ENCODE measurements around the gene PANK1. TPM values are rescaled to one million over a fixed set of nuclear protein-coding genes. Genes with fewer than 3 reads are reported as not detected.

PANK1 gene
- total and polyA plus RNA-seq, 7 donors, result 1.6 to 26.4 (median 6.1) TPM

- TF ChIP-seq POLR2A (IDR thresholded peaks at IDR 0.05), result no peak
- TF ChIP-seq, protein P1, sequence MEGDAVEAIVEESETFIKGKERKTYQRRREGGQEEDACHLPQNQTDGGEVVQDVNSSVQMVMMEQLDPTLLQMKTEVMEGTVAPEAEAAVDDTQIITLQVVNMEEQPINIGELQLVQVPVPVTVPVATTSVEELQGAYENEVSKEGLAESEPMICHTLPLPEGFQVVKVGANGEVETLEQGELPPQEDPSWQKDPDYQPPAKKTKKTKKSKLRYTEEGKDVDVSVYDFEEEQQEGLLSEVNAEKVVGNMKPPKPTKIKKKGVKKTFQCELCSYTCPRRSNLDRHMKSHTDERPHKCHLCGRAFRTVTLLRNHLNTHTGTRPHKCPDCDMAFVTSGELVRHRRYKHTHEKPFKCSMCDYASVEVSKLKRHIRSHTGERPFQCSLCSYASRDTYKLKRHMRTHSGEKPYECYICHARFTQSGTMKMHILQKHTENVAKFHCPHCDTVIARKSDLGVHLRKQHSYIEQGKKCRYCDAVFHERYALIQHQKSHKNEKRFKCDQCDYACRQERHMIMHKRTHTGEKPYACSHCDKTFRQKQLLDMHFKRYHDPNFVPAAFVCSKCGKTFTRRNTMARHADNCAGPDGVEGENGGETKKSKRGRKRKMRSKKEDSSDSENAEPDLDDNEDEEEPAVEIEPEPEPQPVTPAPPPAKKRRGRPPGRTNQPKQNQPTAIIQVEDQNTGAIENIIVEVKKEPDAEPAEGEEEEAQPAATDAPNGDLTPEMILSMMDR (IDR thresholded peaks at IDR 0.05), result no peak
- TF ChIP-seq EP300 (IDR thresholded peaks at IDR 0.05), result no peak
- TF ChIP-seq POLR2AphosphoS5 (IDR thresholded peaks at IDR 0.05), result no peak
These were observed 12.3 kb upstream of the PANK1 start for GRCh38 chr10:89657302-89657701.

GRCh38 chr10:89655722-89656121 lies 10.7 kb upstream of the PANK1 start:
- intact Hi-C loops (cut with DNase I), result no loop called here
- WGBS, 2 donors, result 13 to 58% methylated on average over 1 of the region's 1 CpG
- Histone ChIP-seq H3K4me3 (no peak overlapping the region), H3K27ac (no peak overlapping the region), H3K36me3 (no peaks in the 10 kb centered on the region), H3K4me1 (no peaks in the 10 kb centered on the region), H3K9me3 (no peaks in the 10 kb centered on the region), H3K27me3 (no peaks in the 10 kb centered on the region)
- DNase-seq, result no peak
- TF ChIP-seq, protein P1 (IDR thresholded peaks at IDR 0.05), result no peak
- TF ChIP-seq POLR2AphosphoS5 (IDR thresholded peaks at IDR 0.05) (no peak), EP300 (IDR thresholded peaks at IDR 0.05) (no peak), POLR2A (IDR thresholded peaks at IDR 0.05) (no peak)

More at GRCh38 chr10:89657302-89657701, 12.3 kb upstream of the PANK1 start:
- no peaks in the 10 kb centered on the region for H3K36me3 ChIP-seq
- 84 to 90% methylated on average over 1 of the region's 1 CpG for WGBS, 2 donors
- H3K27me3 ChIP-seq, result no peaks in the 10 kb centered on the region
- H3K4me1 ChIP-seq, result no peaks in the 10 kb centered on the region
- intact Hi-C loops (cut with DNase I), result no loop called here
- H3K9me3 ChIP-seq, result no peaks in the 10 kb centered on the region
- H3K4me3 ChIP-seq, result no peak overlapping the region
- no peak overlapping the region for H3K27ac ChIP-seq
- no peak for DNase-seq

DNA sequence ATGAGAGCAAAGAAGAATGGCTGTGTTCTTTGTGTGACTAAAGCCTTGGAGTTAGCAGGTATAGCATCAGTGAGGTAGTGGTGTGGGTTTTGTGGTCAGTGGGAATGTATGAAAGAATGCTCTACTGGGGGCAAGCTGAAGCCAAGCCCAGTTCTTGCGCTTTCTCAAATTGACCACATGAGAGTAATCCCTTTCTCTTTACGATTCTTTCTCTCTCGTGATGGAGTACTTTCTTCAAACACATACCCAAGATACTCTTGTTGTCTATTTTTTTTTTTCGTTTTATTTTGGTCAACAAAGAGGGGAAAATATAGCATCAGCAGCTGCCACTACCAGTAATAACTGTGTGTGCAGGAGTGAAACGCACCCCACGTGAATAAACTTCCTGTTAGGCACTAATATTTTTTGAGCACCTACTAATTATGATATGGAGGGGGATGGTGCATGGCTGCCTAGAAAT lies 8.4 kb upstream of the PANK1 start:
- no peak for DNase-seq
- Histone ChIP-seq H3K27me3 (no peaks in the 10 kb centered on the region), H3K36me3 (no peaks in the 10 kb centered on the region), H3K4me3 (no peak overlapping the region), H3K9me3 (no peaks in the 10 kb centered on the region), H3K4me1 (no peaks in the 10 kb centered on the region), H3K27ac (no peak overlapping the region)
- intact Hi-C loops (cut with DNase I), result no loop called here
- 72 to 90% methylated on average over 6 of the region's 6 CpGs for WGBS, 2 donors
- TF ChIP-seq POLR2AphosphoS5 (IDR thresholded peaks at IDR 0.05) (no peak), EP300 (IDR thresholded peaks at IDR 0.05) (no peak)
- TF ChIP-seq, protein P1 (IDR thresholded peaks at IDR 0.05), result no peak

DNA sequence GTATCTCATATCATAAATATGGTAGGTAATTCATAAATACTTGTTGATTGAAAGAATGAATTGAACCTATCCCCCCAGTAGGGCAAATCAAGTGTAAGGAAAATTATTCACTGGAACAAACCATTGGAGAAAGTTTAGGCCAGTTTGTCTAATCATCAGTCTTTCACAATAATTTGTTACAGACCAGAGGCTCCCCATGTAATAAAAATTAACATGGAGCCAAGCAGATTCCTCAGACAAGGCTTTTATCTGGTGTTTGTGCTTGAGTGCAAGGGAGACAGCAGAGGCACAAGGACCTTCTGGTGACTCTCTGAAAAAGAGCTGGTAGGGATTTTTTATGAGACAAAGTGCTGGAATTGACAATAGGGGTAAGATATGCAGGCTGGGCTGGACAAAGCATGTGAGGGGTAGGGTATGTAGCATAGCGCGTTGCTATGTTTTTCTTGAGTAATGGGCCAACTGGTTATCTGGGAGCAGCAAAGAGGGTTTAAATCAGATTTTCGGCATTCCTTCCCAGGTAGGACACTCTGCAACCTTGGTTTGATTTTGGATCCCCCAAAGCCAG lies 7.8 kb upstream of the PANK1 start:
- H3K4me1 ChIP-seq, result no peaks in the 10 kb centered on the region
- 97 to 99% methylated on average over 3 of the region's 3 CpGs for WGBS, 2 donors
- DNase-seq, result no peak
- intact Hi-C loops (cut with DNase I), result no loop called here
- TF ChIP-seq, protein P1 (IDR thresholded peaks at IDR 0.05), result no peak
- TF ChIP-seq POLR2AphosphoS5 (IDR thresholded peaks at IDR 0.05), result no peak
- TF ChIP-seq POLR2A (IDR thresholded peaks at IDR 0.05), result no peak
- no peak for TF ChIP-seq EP300 (IDR thresholded peaks at IDR 0.05)
- H3K36me3 ChIP-seq, result no peaks in the 10 kb centered on the region
- no peak overlapping the region for H3K4me3 ChIP-seq
- no peak overlapping the region for H3K27ac ChIP-seq
- H3K9me3 ChIP-seq, result no peaks in the 10 kb centered on the region
- H3K27me3 ChIP-seq, result no peaks in the 10 kb centered on the region
